Left kidney (tissue), 2 donors: ENCODE data around the gene B4GALNT4. TPM values are rescaled to one million over a fixed set of nuclear protein-coding genes. Genes with fewer than 3 reads are reported as not detected.
"Not testable (repeated sequence)": the region's sequence is repeated elsewhere in the genome, so short reads cannot be mapped to it uniquely, and the experiment has no call there.

Source experiments
- DNase-seq: peaks from one replicate; pipeline ENCODE4 v3.0.0-alpha.2; 2013
- polyA plus RNA-seq: library from polyadenylated mRNA; unstranded; fragments of 120-200 nt; gene quantifications from one replicate; pipeline ENCODE4 v1.2.1, GENCODE V29; 2013; ENCODE audit not compliant: insufficient read length

Gene B4GALNT4
- polyA plus RNA-seq, 1 donor, result 65.8 TPM

- DNase-seq, result no peak
Measured at GRCh38 chr11:391117-392017, 22.1 kb downstream of the B4GALNT4 start.

- no peak for DNase-seq
Measured at GRCh38 chr11:392102-392777, 22.9 kb downstream of the B4GALNT4 start.

GRCh38 chr11:393219-394033, 24.1 kb downstream of the B4GALNT4 start:
- DNase-seq, result no peak

DNA sequence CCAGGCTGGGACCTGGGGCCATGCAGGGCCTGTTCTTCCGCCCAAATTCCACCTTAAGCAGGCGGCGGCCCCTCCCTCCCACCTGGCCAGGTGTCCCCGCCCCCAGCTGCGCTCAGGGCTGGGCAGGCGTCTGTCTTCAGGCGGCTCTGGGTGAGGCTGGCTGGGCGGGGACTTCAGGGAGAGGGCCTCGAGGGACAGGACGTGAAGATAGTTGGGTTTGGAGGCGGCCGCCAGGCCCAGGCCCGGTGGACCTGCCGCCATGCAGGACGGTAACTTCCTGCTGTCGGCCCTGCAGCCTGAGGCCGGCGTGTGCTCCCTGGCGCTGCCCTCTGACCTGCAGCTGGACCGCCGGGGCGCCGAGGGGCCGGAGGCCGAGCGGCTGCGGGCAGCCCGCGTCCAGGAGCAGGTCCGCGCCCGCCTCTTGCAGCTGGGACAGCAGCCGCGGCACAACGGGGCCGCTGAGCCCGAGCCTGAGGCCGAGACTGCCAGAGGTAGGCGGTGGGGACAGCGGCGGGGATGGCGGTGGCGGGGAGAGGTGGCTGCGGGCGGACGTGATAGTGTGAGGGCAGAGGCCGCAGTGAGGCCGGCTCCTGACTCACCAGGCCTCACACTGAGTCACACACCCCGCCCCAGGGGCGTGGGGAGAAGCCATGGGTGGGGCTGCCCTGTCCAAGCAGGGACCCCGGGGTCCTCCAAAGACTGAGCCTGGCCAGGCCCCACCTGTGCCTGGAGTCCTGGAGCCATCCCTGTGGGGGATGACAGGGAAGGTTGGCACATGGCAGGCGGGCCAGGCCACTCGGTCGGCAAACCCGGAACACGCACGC, 24.9 kb downstream of the B4GALNT4 start, which contains the start of gene PKP3:
TSS of gene PKP3 (plus strand) at position 176 of the 824 bp plus-strand sequence. CDS start at position 260, 84 bp downstream.
- no peak for DNase-seq

GRCh38 chr11:394858-395655, 25.8 kb downstream of the B4GALNT4 start:
- no peak for DNase-seq

DNA sequence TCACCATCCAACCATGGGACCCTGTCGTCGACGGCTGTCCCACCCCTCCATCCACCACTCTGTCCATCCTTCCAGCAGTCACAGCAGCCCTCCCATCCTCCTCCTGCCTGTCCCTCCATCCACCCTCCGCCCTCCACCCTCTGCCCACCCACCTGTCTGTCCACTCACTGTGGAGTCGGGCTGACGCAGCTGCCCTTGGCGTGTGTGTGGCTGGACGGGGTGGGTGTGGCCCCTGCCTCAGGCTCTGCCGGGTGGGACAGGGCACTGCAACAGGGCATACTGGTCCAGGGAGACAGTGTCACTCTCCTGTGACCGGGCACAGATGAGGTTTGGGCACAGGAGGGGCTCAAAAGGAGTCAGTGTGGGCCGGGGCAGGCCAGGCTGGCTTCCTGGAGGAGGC, 26.6 kb downstream of the B4GALNT4 start:
- DNase-seq, result no peak

GRCh38 chr11:396511-396947, 27.2 kb downstream of the B4GALNT4 start:
- DNase-seq, result peak; percentile 27

- DNase-seq, result peak; percentile 74
Measured at GRCh38 chr11:396948-397548, 27.7 kb downstream of the B4GALNT4 start.

DNA sequence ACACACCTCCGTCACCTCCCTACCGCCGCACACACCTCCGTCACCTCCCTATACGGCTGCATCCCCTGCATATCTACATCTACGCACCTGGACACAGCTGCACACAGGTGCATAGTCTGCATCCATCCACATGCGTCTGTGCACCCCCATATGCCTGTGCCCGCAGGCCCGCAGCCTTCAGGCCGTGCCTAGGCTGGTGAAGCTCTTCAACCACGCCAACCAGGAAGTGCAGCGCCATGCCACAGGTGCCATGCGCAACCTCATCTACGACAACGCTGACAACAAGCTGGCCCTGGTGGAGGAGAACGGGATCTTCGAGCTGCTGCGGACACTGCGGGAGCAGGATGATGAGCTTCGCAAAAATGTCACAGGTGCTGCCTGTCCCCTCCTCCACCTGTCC, 29.5 kb downstream of the B4GALNT4 start:
- no peak for DNase-seq

- DNase-seq, result no peak
Measured at GRCh38 chr11:399731-400211, 30.5 kb downstream of the B4GALNT4 start.

DNA sequence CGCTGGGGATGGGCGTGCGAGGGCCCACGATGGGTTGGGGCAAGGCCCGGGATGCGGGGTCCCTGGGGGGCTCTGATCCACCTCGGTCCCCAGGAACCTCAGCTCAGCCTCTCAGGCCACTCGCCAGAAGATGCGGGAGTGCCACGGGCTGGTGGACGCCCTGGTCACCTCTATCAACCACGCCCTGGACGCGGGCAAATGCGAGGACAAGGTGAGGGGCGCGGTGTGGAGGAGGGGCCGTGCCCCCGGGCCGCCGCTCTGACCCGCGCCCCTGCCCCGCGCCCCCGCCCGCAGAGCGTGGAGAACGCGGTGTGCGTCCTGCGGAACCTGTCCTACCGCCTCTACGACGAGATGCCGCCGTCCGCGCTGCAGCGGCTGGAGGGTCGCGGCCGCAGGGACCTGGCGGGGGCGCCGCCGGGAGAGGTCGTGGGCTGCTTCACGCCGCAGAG, 31.0 kb downstream of the B4GALNT4 start:
- no peak for DNase-seq

DNA sequence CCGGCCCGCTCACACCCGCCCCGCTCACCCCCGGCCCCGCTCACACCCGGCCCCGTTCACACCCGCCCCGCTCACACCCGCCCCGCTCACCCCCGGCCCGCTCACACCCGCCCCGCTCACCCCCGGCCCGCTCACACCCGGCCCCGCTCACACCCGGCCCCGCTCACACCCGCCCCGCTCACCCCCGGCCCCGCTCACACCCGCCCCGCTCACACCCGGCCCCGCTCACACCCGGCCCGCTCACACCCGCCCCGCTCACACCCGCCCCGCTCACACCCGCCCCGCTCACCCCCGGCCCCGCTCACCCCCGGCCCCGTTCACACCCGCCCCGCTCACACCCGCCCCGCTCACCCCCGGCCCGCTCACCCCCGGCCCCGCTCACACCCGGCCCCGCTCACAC, 31.9 kb downstream of the B4GALNT4 start:
- not testable (repeated sequence) for DNase-seq

DNA sequence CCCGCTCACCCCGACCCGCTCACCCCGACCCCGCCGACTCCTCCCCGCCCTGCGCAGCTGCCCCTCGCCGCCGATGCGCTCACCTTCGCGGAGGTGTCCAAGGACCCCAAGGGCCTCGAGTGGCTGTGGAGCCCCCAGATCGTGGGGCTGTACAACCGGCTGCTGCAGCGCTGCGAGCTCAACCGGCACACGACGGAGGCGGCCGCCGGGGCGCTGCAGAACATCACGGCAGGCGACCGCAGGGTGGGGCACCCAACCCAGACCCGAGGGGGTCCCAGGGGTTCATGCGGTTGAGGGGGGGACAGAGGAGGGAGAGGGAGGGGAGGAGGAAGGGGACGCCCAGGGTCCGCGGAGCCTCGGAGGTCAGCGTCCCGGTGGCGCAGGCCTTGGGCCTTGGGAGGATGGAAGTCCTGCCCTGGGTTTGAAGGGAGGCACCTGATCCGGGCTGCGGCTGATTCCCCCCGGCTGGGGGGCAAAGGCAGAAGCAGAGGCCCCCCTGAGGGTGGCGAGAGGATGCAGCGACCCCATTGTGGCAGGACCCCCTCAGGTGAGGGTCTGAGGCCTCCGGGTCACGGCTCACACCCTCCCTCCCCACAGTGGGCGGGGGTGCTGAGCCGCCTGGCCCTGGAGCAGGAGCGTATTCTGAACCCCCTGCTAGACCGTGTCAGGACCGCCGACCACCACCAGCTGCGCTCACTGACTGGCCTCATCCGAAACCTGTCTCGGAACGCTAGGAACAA, 33.9 kb downstream of the B4GALNT4 start:
- no peak for DNase-seq

DNA sequence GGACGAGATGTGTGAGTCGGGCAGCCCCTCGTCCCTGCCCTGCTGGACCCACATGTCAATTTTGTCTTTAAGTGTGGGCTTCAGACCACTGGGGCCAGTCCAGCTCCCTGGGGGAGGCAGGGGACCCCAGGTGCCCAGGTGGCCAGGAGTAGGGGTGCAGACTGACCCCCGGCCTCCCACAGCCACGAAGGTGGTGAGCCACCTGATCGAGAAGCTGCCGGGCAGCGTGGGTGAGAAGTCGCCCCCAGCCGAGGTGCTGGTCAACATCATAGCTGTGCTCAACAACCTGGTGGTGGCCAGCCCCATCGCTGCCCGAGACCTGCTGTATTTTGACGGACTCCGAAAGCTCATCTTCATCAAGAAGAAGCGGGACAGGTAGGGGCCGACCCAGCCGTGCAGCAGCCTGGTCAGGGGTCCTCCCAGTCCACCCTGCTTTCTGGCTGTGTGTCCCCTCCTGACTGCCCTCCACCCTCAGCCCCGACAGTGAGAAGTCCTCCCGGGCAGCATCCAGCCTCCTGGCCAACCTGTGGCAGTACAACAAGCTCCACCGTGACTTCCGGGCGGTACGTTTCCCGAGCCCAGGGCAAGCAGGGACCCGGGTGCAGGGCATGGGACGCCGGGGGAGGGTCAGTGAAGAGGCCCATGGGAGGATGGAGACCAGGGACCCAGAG, 34.6 kb downstream of the B4GALNT4 start:
- DNase-seq, result no peak

DNA sequence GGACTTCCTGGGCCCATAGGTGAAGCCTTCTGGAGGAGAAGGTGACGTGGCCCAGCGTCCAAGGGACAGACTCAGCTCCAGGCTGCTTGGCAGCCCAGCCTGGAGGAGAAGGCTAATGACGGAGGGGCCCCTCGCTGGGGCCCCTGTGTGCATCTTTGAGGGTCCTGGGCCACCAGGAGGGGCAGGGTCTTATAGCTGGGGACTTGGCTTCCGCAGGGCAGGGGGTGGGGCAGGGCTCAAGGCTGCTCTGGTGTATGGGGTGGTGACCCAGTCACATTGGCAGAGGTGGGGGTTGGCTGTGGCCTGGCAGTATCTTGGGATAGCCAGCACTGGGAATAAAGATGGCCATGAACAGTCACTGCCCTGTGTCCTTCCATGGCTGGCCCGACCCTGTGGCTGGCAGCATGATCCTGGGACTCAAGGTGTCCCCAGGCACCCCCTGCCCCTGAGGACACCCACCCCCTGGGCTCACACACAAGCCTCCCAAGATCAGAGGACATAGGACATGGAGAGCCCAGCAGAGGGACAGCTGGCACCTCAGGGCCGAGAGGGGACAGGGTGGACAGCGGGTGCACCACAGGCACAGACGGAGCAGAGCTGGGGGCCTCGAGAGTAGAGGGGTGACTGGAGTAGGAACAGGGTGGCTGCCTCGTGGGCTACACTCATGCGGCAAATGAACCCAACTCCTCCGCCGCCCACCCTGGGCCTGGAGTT, 35.4 kb downstream of the B4GALNT4 start:
- no peak for DNase-seq

GRCh38 chr11:405323-405953, 36.1 kb downstream of the B4GALNT4 start:
- DNase-seq, result no peak
